Body of pancreas (tissue), 4 donors: ENCODE data around the gene PPP1R13L.

Experiments used
- CTCF ChIP-seq, 7 experiments: fragments of 450-650 bp in 4 of 7; fragments of 200-600 bp in 3 of 7; sonication (generic) in 3 of 7; IDR thresholded peaks; one replicate each; pipeline ENCODE4 v1.5.1; 2016 to 2019; ENCODE audit warnings: antibody characterized with exemption in 7 of 7
- POLR2A ChIP-seq, 3 donors: fragments of 450-650 bp; IDR thresholded peaks; one replicate each; pipeline ENCODE4 v1.6.1; 2016; ENCODE audit warnings: antibody characterized with exemption in 3 of 3, mild to moderate bottlenecking in 2 of 3

GRCh38 chr19:45407091-45407375 lies 2.2 kb upstream of the PPP1R13L start:
- TF ChIP-seq CTCF (IDR thresholded peaks at IDR 0.05), result no peak
- no peak for TF ChIP-seq POLR2A (IDR thresholded peaks at IDR 0.05)
